22Rv1 (cell line): ENCODE data around the gene LEFTY2.

ENCODE experiments used
- CTCF ChIP-seq: fragments of 450-650 bp; IDR thresholded peaks from 2 replicates; pipeline ENCODE4 v1.5.1; 2017; ENCODE audit warnings: mild to moderate bottlenecking
- ZFX ChIP-seq: fragments of 450-650 bp; IDR thresholded peaks from 2 replicates; pipeline ENCODE4 v1.6.1; 2017; ENCODE audit warnings: antibody characterized with exemption, borderline replicate concordance

GRCh38 chr1:225888289-225888897 lies 52.6 kb downstream of the LEFTY2 start:
- TF ChIP-seq CTCF (no peak), ZFX (no peak)
